Brain microvascular endothelial cell (primary cell): Measurements from ENCODE around the gene PAM.
"Not testable (repeated sequence)": the region's sequence is repeated elsewhere in the genome, so short reads cannot be mapped to it uniquely, and the experiment has no call there.

Experiments
- DNase-seq: peaks from one replicate; pipeline ENCODE4 v3.0.0-alpha.2; 2020
- H3K27ac ChIP-seq: fragments of 250-450 bp; sonication (Bioruptor Pico); 2 replicates; pipeline ENCODE4 v1.5.1; 2020; ENCODE audit warnings: mild to moderate bottlenecking, moderate library complexity
- H3K27me3 ChIP-seq: fragments of 250-450 bp; sonication (Bioruptor Pico); replicated peaks from 2 replicates; pipeline ENCODE4 v1.5.1; 2020; ENCODE audit warnings: mild to moderate bottlenecking
- H3K36me3 ChIP-seq: fragments of 250-450 bp; sonication (Bioruptor Pico); replicated peaks from 2 replicates; pipeline ENCODE4 v1.5.1; 2020; ENCODE audit warnings: mild to moderate bottlenecking
- H3K4me3 ChIP-seq: 2 replicates; pipeline ENCODE4 v1.5.1; 2011; ENCODE audit warnings: low read depth, mild to moderate bottlenecking, control low read depth, low read length, moderate library complexity
- in situ Hi-C: cut with HindIII; loops from 2 replicates; pipeline ENCODE4 v1.10.0; 2017; ENCODE audit warnings: low sequenced_read_pairs, low pct_ligation_motif_present
- TF ChIP-seq, protein P1 (sequence below): IDR thresholded peaks from 2 replicates; pipeline ENCODE4 v1.5.1; 2011; ENCODE audit warnings: low read depth, mild to moderate bottlenecking, moderate library complexity, low read length, control low read depth, inconsistent platforms; ENCODE audit errors: missing control alignments

The PAM gene

DNA sequence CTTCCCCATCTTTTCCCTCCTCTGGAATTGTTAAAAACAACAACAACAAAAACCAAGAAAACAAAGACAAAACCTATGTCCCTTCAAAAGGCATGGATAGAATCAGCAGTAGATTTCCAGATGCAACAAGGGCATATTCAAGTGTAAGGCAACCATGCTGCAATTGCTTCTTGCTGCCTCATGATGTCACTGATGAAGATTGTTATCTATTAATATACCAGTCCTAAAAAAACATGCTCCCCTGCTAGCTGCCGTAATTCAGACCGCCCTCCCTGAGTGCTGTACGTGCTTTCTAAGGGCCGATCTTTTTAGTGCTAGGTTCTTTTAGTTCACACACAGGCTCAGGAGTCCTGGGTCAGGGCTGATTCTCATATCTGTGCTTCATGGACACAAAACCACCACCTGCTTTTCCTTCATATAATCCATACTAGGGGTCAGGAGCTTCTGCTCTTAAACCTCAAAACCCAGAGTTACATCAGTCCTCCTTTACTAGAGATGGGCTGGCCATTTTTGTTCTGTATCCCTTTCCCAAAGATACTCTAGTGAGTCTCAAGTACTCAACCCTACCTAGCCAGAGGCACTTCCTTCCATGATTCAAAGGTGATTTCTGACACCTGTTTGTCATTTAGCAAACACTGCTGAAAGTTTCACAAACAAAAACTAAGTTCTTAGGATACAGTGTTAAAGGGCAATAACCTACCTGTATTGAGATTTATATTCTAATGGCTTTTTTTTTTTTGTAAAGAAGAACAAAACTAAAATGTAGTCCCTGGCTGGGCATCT is 282.8 kb downstream of the PAM start:
- H3K27me3 ChIP-seq: no peaks in the 10 kb centered on the region
- DNase-seq: peak; percentile 31
- in situ Hi-C loops: no loop called here
- TF ChIP-seq, protein P1, sequence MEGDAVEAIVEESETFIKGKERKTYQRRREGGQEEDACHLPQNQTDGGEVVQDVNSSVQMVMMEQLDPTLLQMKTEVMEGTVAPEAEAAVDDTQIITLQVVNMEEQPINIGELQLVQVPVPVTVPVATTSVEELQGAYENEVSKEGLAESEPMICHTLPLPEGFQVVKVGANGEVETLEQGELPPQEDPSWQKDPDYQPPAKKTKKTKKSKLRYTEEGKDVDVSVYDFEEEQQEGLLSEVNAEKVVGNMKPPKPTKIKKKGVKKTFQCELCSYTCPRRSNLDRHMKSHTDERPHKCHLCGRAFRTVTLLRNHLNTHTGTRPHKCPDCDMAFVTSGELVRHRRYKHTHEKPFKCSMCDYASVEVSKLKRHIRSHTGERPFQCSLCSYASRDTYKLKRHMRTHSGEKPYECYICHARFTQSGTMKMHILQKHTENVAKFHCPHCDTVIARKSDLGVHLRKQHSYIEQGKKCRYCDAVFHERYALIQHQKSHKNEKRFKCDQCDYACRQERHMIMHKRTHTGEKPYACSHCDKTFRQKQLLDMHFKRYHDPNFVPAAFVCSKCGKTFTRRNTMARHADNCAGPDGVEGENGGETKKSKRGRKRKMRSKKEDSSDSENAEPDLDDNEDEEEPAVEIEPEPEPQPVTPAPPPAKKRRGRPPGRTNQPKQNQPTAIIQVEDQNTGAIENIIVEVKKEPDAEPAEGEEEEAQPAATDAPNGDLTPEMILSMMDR: peak; percentile 16
- no peaks in the 10 kb centered on the region for H3K36me3 ChIP-seq
- no peak overlapping the region for H3K27ac ChIP-seq
- no peak overlapping the region for H3K4me3 ChIP-seq

DNA sequence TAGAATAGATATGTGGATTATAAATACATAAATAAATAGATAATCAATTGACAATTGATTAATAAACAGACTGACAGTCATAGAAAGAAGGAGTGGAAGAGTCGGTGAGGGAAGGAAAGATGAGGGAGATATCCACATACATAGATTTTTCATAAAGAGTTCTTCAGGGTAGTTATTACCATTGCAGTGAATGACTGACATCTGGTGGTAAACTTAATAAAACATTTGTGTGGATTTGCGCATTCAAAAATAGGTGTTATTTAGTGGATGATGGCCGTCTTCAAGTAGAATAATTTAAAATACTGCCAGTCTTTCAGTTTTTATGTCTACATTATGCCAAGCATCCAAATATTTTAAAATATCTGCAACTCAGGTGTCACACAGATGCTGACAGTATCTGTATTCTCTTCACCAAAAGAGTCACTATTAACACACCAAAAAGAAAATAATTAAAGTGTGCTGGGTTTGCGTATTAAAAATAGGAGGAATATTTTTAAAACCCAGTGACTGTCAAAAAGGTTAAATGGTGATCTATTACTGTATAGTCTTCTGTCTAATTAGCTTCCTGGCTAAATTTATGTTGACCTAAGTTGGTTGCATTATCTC is 286.1 kb downstream of the PAM start:
- in situ Hi-C loops: no loop called here
- Histone ChIP-seq H3K27ac (no peak overlapping the region), H3K4me3 (no peak overlapping the region), H3K27me3 (no peaks in the 10 kb centered on the region), H3K36me3 (no peaks in the 10 kb centered on the region)
- DNase-seq: no peak
- TF ChIP-seq, protein P1: peak; percentile 30

DNA sequence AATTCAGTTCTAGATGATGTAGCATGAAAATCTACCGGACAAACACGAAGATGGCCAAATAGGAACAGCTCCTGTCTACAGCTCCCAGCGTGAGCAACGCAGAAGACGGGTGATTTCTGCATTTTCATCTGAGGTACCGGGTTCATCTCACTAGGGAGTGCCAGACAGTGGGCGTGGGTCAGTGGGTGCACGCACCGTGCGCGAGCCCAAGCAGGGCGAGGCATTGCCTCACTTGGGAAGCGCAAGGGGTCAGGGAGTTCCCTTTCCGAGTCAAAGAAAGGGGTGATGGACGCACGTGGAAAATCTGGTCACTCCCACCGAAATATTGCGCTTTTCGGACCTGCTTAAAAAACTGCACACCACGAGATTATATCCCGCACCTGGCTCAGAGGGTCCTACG is 291.6 kb downstream of the PAM start:
- DNase-seq, H3K27me3 ChIP-seq, in situ Hi-C loops, H3K4me3 ChIP-seq, H3K36me3 ChIP-seq, H3K27ac ChIP-seq: not testable (repeated sequence)

DNA sequence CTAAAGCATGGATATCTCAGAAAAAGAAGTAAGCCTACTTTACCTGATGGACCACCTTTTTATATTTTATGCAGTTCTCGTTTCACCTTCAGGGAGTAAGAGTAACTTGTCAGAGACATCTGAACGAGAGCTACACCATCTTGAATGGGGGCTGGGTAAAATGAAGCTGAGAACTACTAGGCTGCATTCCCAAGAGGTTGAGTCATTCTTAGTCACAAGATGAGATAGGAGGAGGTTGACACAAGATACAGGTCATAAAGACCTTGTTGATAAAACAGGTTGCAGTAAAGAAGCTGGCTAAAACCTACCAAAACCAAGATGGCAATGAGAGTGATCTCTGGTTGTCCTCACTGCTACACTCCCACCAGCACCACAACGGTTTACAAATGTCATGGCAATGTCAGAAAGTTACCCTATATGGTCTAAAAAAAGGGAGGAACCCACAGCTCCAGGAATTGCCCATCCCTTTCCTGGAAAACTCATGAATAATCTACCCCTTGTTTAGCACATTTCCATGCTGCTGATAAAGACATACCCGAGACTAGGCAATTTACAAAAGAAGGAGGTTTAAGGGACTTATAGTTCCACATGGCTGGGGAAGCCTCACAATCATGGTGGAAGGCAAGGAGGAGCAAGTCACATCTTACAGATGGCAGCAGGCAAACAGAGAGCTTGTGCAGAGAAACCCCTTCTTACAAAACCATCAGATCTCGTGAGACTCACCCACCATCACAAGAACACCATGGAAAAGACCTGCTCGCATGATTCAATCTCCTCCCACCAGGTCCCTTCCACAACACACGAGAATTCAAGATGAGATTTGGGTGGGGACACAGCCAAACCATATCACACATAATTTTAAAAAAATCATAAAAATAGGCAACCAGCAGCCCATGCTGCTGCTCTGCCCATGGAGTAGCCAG is 302.4 kb downstream of the PAM start:
- H3K27ac ChIP-seq: no peak overlapping the region
- in situ Hi-C loops: no loop called here
- TF ChIP-seq, protein P1: no peak
- no peak overlapping the region for H3K4me3 ChIP-seq
- peak; percentile 32 for DNase-seq
- H3K27me3 ChIP-seq: no peaks in the 10 kb centered on the region
- H3K36me3 ChIP-seq: no peaks in the 10 kb centered on the region

DNA sequence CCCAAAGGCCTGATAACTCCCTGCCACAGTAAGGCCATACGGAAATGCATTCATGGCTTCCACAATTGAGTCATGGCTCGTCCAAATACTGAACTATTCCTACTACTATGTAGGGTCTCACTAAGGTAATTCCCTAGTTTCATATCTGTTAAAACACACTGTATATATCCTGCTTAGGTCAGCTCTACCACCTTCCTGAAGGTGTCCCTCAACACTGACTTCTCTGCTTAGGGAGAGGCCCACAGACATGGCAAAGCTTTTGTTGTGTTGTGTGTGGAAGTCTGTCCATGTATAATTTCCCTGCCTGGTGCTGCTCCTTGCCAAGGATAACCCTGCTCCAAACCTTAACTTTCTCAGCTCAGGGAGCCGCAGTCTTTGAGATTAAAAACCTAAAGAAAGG is 304.4 kb downstream of the PAM start:
- TF ChIP-seq, protein P1: no peak
- Histone ChIP-seq H3K27me3 (no peaks in the 10 kb centered on the region), H3K27ac (no peak overlapping the region), H3K36me3 (no peaks in the 10 kb centered on the region), H3K4me3 (no peak overlapping the region)
- no peak for DNase-seq
- in situ Hi-C loops: no loop called here

DNA sequence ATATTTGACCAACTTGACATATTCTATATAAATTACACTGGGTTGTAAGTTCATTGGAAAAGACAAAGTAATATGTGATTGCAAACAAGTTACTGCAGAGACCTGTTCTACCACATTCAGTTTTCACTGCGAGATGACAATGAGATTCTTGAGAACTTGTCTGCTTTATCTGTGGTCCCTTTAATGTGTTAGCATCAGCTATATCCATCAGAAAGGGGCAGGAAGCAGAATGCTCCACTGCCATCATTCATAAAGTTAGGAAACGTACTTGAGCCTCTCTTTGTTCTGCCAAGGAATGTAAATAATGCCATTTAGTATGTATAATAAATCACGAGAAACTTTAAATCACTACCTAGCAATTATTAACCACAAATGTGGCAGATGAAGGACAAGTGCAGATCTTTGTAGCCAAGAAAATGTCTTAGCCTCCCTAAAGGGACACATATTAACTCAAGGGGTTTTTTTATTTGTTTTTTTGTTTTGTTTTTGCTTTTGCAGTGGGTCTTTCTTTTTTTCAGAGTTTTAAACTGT is 305.4 kb downstream of the PAM start:
- TF ChIP-seq, protein P1: no peak
- in situ Hi-C loops: no loop called here
- no peaks in the 10 kb centered on the region for H3K27me3 ChIP-seq
- no peaks in the 10 kb centered on the region for H3K36me3 ChIP-seq
- H3K27ac ChIP-seq: no peak overlapping the region
- no peak overlapping the region for H3K4me3 ChIP-seq
- DNase-seq: no peak
